Measurements from ENCODE around the gene DNMT3L.

Gene DNMT3L

DNA sequence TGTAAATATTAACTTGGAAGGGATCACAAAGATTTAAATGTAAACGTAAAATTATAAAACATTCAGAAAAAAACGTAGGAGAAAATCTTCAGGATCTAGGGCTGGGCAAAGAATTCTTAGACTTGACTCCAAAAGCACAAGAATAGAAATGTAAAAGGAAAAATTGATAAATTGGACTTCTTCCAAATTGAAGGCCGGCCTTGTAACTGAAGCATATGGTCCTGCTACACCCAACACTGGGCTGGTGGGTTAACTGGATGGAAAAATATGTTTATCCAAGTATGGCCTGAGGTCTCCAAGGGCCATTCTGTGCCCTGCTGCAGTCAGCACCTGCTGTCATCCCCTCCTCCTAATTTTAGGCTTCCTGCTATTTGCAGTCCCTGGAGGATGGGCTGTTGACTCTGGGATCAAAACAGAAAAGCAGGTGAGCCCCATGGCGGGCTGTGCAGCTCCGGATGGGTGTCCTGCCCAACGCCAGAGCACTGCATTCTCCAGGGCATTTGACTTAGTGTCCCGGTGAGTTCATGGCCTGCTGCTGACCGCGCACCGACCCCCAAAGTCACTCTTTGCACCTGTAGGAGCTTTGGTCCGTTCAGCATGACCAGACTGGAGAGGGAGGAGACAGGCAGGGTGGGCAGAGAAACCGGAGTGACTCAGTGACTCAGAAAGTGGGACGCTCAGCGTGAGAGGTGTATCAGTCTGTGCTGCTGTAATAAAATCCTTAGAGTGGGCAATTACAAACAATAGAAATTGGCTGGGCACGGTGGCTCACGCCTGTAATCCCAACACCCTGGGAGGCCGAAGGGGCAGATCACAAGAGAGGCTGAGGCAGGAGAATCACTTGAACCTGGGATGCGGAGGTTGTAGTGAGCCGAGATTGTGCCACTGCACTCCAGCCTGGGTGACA lies 17.9 kb upstream of the DNMT3L start:
- DNase-seq (ENCODE audit: low read depth in 1 of 2, low spot score in 1 of 2): no peak

DNA sequence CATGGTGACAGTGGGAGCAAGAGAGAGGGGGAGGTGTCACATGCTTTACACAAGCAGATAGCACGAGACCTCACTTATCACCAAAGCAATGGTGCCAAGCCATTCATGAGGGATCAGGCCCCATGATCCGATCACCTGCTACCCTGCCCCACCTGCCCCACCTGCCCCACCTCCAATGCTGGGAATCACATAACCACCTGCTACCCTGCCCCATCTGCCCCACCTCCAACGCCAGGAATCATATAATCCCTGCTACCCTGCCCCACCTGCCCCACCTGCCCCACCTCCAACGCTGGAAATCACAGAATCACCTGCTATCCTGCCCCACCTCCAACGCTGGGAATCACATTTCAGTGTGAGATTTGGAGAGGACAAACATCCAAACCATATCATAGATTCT lies 13.3 kb upstream of the DNMT3L start:
- DNase-seq (ENCODE audit: low read depth in 1 of 2, low spot score in 1 of 2): no peak

DNA sequence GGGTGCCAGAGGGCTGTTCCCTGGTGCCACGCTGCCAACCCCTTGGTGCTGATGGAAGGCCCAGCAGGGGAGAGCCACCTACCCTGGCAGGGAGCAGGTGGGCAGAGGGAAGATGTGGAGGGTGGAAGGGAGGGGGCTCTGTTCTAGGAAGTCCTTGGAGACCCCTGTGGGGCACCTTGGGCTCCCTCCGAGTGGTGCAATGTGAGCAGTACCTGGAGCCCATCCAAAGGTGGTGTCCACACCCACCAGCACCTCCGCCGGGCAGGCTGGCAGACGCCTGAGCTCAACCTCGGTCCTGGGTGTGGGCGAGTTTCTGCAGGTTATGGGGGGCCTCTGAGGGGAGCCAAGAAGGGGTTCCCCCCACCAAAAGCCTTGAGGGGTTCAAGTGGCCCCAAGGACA lies 11.3 kb upstream of the DNMT3L start:
- DNase-seq (ENCODE audit: low read depth in 1 of 2, low spot score in 1 of 2): no peak

DNA sequence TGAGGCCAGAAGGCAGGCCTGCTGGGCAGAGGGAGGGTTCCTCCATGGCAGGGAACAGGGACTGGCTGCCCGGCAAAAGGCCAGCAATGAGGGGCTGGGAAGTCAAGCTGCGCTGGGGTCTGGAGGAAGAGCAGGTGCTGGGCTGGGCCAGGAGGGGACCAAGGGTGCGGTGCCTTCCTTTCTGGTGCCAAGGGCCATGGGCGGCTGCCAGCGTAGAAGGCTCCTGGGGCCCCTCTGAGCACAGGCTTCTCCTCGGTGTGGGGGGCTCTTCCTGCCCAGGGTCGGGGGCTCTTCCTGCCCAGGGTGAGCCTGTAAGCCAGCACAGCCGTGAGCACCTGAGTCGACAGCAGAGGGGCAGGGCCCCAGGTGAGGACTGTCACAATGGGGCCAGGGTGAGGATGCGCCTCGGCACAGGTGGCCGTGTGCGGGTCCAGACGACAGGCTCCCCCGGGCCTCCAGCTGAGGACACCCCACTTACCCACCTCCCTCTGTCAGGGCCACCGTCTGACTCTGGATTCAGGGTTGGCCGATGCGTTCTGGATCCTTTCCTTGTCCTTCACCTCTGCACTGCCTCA lies 10.7 kb upstream of the DNMT3L start:
- DNase-seq (ENCODE audit: low read depth in 1 of 2, low spot score in 1 of 2): no peak

DNA sequence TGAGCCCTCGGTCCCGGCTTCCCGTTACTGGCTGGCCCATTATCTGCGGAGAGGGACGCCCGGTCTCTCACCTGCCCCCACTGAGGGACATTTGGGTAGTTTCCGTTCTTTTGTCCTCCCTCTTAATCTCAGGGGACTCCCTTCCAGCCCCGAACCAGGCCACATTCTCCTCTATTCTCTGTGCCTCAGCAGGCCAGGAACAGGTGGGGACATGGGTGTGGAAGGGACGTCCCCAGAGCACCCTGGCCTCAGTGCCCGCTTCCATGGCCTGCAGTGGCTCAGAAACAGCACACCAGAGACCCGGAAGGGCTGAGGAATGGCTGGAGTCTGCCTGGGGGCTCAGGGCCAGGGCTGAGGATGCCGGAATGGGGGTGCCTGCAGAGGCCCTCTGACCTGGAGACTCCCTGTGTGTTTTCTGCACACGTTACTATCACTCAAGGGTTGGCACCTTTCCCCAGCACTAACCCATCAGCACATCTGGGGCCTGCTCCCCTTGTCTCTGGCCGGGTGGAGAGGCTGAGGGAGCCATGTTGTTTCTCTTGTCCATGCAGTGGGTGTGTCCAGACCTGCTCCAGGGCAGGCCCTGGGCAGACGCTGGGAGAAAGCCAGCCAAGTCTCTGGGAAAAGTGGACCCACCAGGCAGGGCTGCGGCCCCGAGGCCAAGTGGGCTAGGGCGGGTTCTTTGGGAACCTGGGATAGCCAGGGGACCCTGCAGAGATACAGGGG lies 10.0 kb upstream of the DNMT3L start:
- DNase-seq (ENCODE audit: low read depth in 1 of 2, low spot score in 1 of 2): no peak

DNA sequence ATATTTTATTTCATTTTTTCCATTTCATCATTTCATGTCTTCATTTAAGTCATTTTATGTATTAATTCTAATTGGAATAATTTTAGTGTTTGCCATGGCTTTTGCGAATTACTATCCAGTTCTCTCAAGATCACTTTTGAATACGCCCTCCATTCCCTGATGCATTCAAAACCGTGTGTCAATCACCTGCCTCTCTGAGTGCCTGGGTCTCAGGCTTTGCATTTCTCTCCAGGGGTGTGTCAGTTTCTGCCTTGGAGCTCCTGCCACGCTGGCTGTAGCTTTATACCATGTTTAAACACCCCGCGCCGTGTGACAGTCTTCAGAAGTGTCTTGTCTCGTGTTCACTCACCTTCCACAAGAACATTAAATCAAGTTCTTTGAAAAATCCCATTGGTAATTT lies 7.4 kb upstream of the DNMT3L start:
- DNase-seq (ENCODE audit: low read depth in 1 of 2, low spot score in 1 of 2): no peak

DNA sequence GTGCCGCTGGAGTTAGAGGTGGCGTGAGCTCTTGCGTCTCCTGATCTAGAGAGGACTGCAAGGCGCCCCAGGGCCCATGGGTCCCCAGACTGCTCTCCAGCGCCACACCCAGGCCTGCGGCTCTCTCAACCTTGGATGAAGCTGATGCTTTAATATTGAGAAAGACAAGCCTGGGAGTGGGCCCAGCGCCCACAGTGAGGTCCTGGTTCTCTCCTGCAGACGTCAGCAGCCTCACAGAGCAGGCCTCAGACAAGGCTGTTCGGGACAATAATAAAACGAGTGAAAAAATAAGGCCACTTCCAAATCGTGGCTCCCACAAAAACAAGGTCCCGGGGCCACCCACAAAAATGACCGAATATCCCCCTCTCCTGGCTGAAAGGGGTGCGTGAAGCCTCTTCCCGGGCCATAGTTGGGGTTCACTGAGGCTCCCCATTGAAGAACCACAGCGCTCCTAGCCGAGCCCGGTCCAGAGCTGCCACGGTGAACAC lies 6.0 kb upstream of the DNMT3L start:
- DNase-seq (ENCODE audit: low read depth in 1 of 2, low spot score in 1 of 2): no peak

DNA sequence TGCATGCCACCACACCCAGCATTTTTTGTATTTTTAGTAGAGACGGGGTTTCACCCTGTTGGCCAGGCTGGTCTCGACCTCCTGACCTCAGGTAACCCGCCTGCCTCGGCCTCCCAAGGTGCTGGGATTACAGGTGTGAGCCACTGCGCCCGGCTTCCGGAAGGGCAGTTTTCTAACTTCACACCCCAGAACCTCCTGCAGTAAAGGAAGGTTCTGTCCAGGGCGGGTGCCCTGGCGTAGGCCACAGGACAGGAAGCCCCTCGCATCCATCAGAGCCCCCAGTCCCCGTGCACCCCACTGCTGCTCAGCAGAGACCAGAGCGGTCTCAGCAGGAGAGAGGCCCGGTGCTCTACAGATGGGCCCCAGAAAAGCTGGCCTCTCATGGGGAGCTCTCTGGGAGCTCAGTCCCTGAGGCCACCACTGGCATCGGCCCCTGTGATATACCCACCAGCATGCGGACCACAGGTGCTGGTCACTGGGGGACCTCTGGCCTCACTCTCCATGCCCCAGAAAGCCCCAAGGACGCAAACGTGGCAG lies 4.1 kb upstream of the DNMT3L start:
- DNase-seq (ENCODE audit: low read depth in 1 of 2, low spot score in 1 of 2): no peak

DNA sequence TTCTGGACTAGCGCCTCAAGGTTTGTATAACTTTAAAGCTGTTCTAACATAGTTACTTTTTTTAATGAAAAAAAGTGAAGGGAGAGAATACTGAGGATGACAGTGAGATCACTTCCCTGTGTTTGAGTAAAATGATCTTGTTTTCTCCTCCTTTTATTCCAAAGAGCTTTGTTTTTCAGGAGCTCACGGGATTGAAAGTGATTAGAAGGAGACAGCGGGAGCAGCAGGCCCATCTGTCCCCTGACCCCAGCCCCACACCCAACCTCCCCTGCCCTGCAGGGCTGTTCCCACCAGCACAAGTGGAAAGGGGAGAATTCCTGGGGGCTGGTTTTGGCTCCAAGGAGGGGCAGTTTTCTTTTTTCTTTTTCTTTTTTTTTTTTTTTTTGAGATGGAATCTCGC lies 2.1 kb upstream of the DNMT3L start:
- no peak for DNase-seq (ENCODE audit: low read depth in 1 of 2, low spot score in 1 of 2)

DNA sequence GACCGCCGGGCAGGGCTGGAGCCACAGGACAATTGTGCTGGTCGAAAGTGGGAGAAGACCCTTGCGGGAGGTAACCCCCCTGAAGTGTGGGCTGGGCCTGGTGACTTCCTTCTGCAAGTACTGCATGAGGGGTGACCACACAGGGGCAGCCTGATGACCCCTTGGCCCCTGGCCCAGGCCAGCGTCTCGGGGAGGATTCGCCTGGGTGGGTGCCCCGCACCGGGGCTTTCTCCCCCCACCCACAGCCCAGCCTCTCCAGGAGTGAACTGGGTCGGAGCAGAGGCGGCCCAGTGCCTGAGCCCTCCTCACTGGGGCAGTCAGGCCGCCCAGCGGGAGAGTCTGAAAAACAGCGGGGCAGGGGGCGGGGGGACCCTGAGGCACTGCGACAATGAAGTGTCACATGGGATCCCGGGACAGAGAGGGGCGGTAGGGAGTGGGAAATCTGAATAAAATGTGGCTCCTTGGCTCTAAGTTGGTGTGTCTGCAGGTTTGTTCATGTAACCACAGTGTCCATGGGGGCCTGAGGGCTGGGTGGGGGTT lies 1.6 kb upstream of the DNMT3L start:
- no peak for DNase-seq (ENCODE audit: low read depth in 1 of 2, low spot score in 1 of 2)

DNA sequence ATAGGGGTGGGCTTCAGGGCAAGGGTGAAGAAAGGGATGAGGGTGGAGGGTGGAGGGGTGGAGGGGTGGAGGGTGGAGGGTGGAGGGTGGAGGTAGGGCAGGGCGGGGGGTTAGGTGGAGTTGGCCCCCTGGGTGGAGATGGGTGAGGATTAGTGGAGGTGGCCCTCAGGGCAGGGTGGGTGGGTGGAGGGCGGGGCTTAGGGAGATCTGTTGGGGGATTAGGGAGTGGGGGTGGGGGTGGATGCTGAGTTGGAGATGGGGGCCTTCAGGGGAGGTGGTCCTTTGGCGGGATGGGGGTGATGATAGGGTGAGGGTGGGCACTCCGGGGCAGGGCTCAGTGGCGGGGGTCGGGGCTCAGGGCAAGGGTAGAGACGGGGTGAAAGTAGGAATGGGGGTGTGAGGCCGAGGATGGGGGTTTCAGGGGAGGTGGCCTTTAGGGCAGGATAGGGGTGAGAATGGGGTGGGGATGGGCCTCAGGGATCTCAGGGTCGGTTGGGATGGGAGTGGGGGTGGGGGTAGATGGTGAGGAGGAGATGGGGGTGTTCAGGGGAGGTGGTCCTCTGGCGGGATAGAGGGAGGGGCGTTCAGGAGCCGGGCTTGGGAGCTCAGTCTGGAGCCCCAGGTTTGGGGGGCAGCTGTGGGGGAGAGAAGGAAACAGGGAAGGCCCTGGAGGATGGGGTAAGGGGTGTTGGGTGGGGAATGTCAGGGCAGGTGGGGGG lies 800 bp upstream of the DNMT3L start:
- no peak for DNase-seq (ENCODE audit: low read depth in 1 of 2, low spot score in 1 of 2)

DNA sequence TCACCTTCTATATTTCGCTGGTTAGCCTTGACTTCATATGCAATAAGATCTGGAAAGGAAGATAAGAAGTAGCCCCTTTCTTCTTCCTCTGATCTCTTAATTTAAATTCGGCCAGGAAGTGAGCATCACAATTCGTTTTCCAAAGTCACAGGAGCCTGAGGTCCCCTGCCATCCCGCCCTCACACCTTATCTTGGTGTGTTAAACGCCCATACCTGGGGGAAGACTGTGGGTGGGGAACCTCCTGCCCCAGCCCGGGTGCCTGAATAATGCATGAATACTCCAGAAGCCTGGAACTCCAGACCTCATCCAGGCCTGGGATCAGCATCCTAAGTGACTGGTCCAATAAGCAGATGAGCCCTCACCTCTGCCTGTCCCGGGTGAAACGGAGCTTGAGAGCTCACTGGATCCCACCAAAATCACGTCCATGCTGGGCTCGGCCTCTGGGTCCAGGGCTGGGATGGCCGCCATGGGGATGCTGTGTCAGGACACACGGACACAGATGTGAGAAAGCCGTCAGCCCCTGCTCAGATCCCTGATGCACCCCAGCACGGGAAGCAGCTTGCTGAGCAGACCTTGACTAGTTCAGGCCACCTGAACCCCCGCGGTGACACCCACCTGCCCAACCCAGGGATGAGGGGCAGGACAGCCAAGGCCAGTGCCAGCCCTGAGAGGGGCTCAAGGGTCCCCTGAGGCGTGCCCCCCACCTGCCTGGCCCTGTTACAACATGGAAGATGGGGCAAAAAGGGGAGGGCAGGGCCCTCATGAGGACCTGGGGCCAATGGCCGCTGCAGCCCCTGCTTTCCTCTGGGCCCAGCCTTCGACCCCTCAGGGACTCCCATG lies 686 bp downstream of the DNMT3L start:
- DNase-seq (ENCODE audit: low read depth in 1 of 2, low spot score in 1 of 2): no peak

DNA sequence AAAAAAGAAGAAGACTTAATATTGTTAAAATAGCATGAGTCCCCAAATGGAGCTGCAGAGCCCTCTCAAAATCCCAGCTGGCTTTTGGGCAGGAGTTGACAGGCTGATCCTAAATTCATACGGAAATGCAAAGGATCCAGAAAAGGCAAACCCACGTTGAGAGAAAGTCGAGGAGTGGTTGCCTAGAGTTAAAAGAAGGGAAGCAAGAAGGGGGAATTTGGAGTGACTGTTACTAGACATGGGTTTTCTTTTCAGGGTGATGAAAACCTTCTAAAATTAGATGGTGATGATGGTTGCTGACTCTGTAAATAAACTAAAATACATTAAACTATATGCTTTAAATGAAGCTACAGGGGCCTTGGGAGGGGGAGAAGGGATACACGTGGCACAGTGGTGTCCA lies 1.6 kb downstream of the DNMT3L start:
- DNase-seq (ENCODE audit: low read depth in 1 of 2, low spot score in 1 of 2): no peak

DNA sequence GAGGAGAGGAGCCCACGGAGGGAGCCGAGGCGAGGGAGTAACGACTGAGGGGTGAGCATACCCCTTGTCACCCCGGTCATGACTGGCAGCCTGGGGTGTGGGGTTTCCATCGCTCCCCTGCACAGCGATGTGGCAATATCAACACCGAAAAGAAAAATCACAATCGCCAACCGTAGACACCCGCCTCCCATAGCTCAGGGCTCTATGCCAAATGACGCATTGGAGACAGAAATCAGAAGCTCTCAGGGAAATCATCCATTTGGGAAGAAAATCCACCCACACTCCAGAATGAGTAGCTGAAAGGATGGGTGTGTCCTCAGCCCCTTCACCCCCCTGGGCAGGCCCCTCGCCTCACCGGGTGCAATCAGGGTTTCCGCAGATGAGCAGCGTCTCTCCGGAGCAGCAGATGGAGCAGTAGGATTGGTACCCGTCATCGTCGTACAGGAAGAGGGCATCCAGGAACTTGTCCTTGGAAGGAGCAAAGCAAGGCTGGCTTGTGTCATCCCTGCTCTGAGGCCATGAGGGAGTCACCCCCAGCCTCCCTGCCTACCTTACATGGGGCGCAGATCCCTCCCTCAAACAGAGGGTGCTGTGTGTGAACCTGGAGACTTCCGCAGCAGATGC lies 2.5 kb downstream of the DNMT3L start:
- no peak for DNase-seq (ENCODE audit: low read depth in 1 of 2, low spot score in 1 of 2)

DNA sequence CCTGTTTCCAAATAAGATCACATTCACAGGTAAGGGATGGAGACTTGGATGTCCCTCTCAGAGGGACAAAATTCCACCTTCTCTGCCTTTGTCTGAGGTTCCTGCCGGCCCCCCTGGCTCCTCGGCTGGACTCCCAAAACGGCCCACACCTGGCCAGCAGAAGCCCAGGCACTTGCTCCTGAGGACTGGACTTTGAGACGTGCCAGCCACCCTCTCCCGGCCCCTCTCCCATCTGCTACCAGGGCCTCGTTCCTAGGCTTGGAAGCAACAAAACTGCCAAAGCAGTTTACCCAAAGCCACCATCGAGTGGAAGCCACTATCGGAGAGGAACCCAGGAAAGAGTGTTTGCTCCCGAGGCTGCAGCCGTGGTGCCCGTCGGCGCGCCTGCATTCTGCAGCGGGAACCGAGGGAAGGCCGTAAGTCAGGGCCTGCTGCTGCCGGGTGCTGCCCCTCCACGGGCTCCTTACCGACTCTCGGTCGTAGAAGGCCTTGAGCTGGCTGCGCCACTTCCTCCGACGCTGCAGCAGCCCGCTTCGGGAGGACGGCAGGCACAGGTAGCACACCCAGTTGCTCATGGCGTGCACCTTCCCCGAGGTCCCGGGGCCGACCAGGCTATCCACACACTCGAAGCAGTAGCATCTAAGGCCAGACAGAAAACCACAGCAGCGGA lies 3.5 kb downstream of the DNMT3L start:
- DNase-seq (ENCODE audit: low read depth in 1 of 2, low spot score in 1 of 2): no peak

DNA sequence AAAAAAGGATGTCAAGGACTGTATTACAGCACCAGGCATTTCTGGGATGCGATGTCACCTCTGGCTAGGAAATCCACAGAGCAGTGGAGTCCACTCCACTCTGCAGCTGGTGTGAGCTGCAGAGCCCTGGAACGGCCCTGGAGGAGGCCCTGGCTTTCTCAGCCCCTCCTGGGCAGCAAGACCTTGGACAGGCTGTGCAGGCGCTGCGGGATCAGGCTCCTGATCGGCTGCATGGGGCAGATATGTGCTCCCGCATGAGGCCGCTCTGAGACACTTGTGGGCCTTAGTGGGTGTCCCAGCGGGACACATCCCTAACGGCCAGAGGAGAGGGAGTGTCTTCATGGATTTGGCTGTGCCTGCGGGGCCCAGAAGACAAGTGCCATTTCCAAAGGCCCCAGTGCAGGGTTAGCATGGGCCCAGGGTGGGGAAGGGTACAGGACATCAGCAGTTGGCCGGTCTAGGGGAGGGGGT lies 6.2 kb downstream of the DNMT3L start:
- no peak for DNase-seq (ENCODE audit: low read depth in 1 of 2, low spot score in 1 of 2)

DNA sequence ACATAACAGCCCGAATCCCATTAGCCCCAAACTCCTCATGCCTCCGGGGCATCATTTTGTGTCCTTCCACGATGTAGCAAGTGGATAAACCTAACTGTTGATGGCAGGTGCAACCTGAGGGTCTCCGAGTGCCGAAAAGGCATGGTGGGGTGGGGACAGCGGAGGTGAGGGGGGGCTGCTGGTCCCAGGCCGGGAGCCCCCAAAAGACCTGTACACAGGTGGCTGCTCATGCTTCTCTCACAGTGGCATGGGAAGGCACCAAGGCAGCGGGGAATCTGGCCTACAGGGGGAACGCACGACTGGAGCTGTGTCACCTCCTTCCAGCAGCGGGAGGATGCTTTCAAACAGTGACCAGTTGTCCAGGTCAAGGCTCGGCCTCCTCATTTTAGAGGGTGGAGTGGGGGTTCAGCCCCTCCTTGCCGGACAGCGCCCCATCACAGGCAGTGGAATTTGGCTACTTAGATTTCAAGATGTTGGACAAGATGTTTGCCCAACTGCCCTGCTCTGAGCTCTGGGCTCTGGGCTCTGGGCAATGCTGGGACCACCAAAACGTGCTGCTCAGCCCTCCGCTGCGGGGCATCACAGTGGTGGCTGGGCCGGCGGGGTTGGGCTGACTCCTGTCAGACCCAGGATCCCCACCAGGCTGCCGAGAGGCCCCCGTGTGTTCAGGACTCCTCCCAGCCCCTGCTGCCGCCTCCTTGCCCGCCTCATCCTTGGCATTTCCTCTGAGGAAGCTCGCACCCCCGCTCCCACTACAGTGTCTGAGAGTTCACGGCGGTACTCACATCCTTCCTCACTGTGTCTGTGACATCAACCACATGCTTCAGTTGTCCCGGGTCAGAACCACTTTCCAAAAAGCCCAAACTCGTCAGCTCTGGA lies 7.6 kb downstream of the DNMT3L start:
- DNase-seq (ENCODE audit: low read depth in 1 of 2, low spot score in 1 of 2): no peak

Data from stimulated activated CD4-positive, alpha-beta T cell treated with anti-CD3 and anti-CD28 coated beads, Interleukin-15, amount 100 ng/mL, for 1 hour (primary cell).